Upper lobe of right lung (tissue), 1 donor: ENCODE data around the gene BMPR1B. TPM values are rescaled to one million over a fixed set of nuclear protein-coding genes. Genes with fewer than 3 reads are reported as not detected.

Experiments
- ATAC-seq: fragments of 200-7000 bp; cut with Tn5 transposase; one replicate; pipeline ENCODE4 v1.9.1; 2020; ENCODE audit warnings: mild to moderate bottlenecking, moderate library complexity
- DNase-seq: peaks from one replicate; pipeline ENCODE4 v3.0.0-alpha.2; 2020
- H3K27ac ChIP-seq: fragments of 200-600 bp; one replicate; pipeline ENCODE4 v1.8.0; 2022
- H3K27me3 ChIP-seq: fragments of 200-600 bp; one replicate; pipeline ENCODE4 v1.8.0; 2022; ENCODE audit warnings: mild to moderate bottlenecking
- H3K36me3 ChIP-seq: fragments of 200-600 bp; one replicate; pipeline ENCODE4 v1.8.0; 2022
- H3K4me1 ChIP-seq: fragments of 200-600 bp; one replicate; pipeline ENCODE4 v1.8.0; 2022
- H3K4me3 ChIP-seq: fragments of 200-600 bp; one replicate; pipeline ENCODE4 v1.8.0; 2022; ENCODE audit warnings: mild to moderate bottlenecking
- H3K9me3 ChIP-seq: fragments of 200-600 bp; one replicate; pipeline ENCODE4 v1.8.0; 2022
- CTCF ChIP-seq: fragments of 200-600 bp; IDR thresholded peaks from one replicate; pipeline ENCODE4 v1.8.0; 2022; ENCODE audit warnings: antibody characterized with exemption
- intact Hi-C: fragments of 100-400 bp; cut with DNase I; formaldehyde crosslinking; loops from one replicate; pipeline ENCODE4 v1.11.0; 2022
- total RNA-seq: library from RNA; stranded (reverse); fragmentation: NEBNext Ultra II Directional; extraction: Animal tissue kit (Norgen Biotek cat#: 25700); gene quantifications from one replicate; pipeline ENCODE4 v1.2.1, GENCODE V29; 2021
- donor health status: DM: no; HTN: yes; CAD: no; lungs with severe emphysema.

BMPR1B gene
- total RNA-seq, 1 donor from 2014 or later = 3.0 TPM

GRCh38 chr4:94932366-94932765 lies 174.6 kb downstream of the BMPR1B start:
- H3K27me3 ChIP-seq = no peaks in the 10 kb centered on the region
- TF ChIP-seq CTCF = no peak
- intact Hi-C loops = no loop called here
- H3K36me3 ChIP-seq = no peaks in the 10 kb centered on the region
- DNase-seq (no peak), ATAC-seq (no peak)
- H3K4me1 ChIP-seq = no peaks in the 10 kb centered on the region
- H3K4me3 ChIP-seq = no peak overlapping the region
- H3K9me3 ChIP-seq = no peaks in the 10 kb centered on the region
- no peak overlapping the region for H3K27ac ChIP-seq

DNA sequence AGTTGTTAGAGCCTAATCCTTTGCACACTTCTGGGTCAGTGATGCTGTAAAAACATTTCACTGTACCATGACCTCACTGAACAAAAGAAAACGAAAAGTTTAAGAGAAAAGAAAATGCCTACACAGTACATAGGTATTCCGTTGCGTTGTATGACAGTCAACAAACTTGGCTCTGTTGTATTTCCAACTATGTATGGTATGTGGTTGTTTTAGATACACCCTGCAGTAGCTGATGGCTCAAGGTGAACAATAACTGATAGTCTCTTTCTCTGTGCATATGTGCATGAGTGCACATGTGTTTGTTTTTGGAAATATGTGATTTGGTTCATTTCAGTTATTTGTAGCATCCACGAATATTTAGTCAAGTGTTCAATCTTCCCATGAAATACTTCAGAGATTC lies 176.0 kb downstream of the BMPR1B start:
- no peak for TF ChIP-seq CTCF
- Histone ChIP-seq H3K27ac (no peak overlapping the region), H3K4me3 (no peak overlapping the region), H3K27me3 (no peaks in the 10 kb centered on the region), H3K36me3 (no peaks in the 10 kb centered on the region), H3K9me3 (no peaks in the 10 kb centered on the region), H3K4me1 (no peaks in the 10 kb centered on the region)
- DNase-seq (no peak), ATAC-seq (no peak)
- intact Hi-C loops = no loop called here

- Histone ChIP-seq H3K27me3 (no peaks in the 10 kb centered on the region), H3K4me3 (no peak overlapping the region), H3K36me3 (no peaks in the 10 kb centered on the region), H3K4me1 (no peaks in the 10 kb centered on the region), H3K9me3 (no peaks in the 10 kb centered on the region), H3K27ac (no peak overlapping the region)
- no peak for DNase-seq
- intact Hi-C loops = no loop called here
- ATAC-seq = no peak
- no peak for TF ChIP-seq CTCF
These were observed 176.4 kb downstream of the BMPR1B start for GRCh38 chr4:94934201-94934600.

GRCh38 chr4:94934864-94935263 lies 177.1 kb downstream of the BMPR1B start:
- intact Hi-C loops = no loop called here
- no peak for TF ChIP-seq CTCF
- Histone ChIP-seq H3K4me3 (no peak overlapping the region), H3K4me1 (no peaks in the 10 kb centered on the region), H3K36me3 (no peaks in the 10 kb centered on the region), H3K27ac (no peak overlapping the region), H3K9me3 (no peaks in the 10 kb centered on the region), H3K27me3 (no peaks in the 10 kb centered on the region)
- DNase-seq (no peak), ATAC-seq (no peak)

- no peaks in the 10 kb centered on the region for H3K9me3 ChIP-seq
- DNase-seq = no peak
- intact Hi-C loops = no loop called here
- no peaks in the 10 kb centered on the region for H3K36me3 ChIP-seq
- no peak for ATAC-seq
- no peaks in the 10 kb centered on the region for H3K27me3 ChIP-seq
- no peak overlapping the region for H3K27ac ChIP-seq
- no peak overlapping the region for H3K4me3 ChIP-seq
- TF ChIP-seq CTCF = no peak
- no peaks in the 10 kb centered on the region for H3K4me1 ChIP-seq
These were observed 179.1 kb downstream of the BMPR1B start for GRCh38 chr4:94936854-94937253.

DNA sequence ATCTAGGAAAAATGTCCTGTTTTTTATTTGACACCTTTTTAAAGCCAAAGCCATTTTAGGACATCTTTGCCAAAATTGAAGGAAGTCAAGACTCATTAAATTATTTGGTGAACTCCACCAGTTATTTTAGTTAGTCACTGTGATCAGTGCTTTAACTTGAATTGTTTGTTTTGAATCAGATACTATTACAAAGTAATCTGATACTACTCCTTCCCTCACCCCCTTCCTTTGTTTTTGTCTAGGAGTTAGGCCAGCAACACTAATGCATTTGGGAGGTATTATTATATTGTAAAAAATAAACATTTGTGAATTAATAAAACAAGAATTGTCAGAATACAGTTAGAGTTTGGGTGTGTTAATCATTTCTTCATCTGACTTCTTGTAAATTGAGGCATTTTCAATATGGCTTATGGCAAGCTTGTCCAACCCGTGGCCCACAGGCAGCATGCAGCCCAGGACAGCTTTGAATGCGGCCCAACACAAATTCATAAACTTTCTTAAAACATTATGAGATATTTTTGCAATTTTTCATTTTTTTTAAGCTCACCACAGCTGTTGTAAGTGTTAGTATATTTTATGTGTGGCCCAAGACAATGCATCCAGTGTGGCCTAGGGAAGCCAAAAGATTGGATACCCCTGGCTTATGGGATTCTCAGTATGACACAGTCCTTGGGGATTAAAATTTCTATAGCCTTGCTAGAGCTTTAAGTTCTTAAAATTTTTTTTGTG lies 182.2 kb downstream of the BMPR1B start:
- intact Hi-C loops = no loop called here
- no peak overlapping the region for H3K27ac ChIP-seq
- no peaks in the 10 kb centered on the region for H3K36me3 ChIP-seq
- no peaks in the 10 kb centered on the region for H3K9me3 ChIP-seq
- no peaks in the 10 kb centered on the region for H3K27me3 ChIP-seq
- H3K4me1 ChIP-seq = no peaks in the 10 kb centered on the region
- H3K4me3 ChIP-seq = no peak overlapping the region
- ATAC-seq (no peak), DNase-seq (no peak)
- no peak for TF ChIP-seq CTCF
